HT-29 (cell line): ENCODE results near the gene PASK. TPM values are rescaled to one million over a fixed set of nuclear protein-coding genes. Genes with fewer than 3 reads are reported as not detected.
"Not testable (repeated sequence)": the region's sequence is repeated elsewhere in the genome, so short reads cannot be mapped to it uniquely, and the experiment has no call there.

Source experiments
- DNase-seq: peaks from one replicate; pipeline ENCODE4 v3.0.0-alpha.2; 2015; ENCODE audit warnings: low spot score
- total RNA-seq: library from RNA; depleted of rRNA; stranded (reverse); fragments of >200 nt; shearing (Covaris generic); gene quantifications from 2 replicates; pipeline ENCODE4 v1.2.3, GENCODE V29; 2014

Gene PASK
- total RNA-seq, 1 experiment from 2014 or later = 15.9 TPM

DNA sequence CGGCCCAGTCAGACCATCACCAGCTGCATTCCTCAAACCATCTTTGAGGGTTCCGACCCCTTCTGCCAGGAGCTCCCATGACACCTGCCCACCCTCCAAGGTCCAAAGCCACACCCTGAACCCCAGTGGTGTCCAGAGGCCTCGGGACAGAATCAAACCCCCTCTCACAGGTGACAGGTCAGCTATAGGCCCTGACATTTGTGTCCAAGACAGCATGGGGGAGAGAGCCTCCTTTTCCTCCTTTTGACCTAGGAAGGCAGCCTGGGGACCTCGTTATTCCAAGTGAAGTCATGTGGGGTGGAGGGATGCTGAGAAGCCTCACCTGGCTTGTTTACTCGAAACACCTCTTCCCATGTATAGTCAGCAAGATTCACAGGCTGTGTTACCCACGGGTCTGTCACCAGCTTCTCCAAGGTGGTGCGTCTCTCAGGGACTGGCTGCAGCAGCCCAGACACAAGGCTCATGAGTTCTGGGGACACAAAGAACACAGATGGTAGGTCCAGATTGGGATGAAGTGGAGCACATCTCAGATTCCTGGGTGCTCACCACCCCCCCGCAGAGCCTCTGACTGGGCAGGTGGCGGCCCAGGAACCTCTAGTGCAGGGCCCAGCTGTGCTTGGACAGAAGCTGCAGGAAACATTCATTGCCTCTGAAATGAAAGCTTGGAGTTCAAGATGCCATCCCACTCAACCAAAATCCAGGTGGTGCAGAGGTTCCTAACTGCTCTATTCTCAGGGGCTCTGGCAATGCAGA, 42.1 kb downstream of the PASK start:
- DNase-seq = no peak

DNA sequence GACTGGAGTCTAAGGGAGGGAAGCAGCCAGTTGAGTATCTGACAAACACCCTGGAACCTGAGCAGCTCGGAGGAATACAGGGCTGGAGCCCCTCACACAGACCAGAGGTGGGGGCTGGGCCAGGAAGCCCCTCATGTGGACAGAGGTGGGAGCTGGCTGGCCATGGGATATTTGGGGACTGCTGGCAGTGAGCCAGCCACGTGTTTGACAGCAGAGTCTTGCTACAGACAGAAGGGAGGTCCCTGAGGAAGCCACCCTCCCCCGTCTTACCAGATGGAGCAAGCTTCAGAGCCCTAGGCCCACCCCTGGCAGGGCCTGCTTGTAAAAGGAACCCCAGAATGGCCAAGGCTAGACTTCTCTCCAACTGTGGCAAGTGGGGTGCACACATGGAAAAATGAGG, 43.6 kb downstream of the PASK start:
- no peak for DNase-seq

DNA sequence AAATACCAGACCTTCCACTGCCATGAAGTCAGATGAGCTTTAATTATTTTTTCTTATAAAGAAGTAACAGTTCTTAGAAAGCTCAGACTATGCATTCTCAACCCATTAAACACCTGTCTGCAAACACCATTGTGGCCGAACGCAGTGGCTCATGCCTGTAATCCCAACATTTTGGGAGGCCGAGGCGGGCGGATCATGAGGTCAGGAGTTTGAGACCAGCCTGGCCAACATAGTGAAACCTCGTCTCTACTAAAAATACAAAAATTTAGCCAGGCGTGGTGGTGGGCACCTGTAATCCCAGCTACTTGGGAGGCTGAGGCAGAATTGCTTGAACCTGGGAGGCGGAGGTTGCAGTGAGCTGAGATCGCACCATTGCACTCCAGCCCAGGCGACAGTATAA, 44.7 kb downstream of the PASK start:
- not testable (repeated sequence) for DNase-seq

DNA sequence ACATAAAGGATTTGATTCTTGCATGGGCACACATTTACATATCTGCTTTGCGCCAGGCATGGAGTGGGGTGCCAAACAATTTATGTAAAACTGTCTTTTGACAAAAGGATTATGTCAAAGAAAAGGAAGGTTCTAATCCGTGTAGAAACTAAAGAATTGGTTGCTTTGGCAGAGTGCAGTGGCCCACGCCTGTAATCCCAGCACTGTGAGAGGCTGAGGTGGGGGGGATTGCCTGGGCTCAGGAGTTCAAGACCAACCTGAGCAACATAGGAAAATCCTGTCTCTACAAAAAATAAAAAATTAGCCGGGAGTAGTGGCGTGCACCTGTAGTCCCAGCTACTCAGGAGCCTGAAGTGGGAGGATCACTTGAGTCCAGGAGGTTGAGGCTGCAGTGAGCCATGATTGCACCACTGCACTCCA, 46.1 kb downstream of the PASK start:
- DNase-seq = no peak

DNA sequence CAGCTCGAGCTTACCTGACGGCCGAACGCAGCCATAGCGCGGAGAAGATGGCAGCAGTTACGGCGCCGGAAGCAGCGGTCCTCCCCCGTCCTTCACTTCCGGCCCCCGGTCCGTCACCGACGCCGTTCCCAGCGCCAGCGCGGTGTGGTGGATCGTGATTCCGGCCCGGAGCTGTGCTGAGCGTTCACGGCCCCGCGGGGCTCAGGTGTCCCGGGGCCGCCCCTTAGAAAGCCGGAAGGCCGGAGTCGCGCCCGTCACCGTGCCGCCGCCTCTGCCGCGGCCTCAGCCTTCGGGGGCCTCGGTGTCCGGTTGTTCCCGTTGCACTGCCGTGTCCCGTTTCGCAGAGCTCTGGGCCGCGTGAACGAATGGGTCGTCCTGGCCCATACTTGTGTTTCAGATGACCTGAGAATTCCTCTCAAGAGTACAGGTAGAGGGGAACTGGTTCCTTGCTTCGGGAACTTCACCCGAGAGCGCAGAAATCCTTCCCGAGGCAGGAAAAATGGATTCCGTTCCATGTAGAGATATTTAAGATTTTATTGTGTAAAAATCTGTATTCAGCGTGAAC, 47.0 kb downstream of the PASK start, which contains the start of gene MTERF4:
MTERF4 (minus strand) TSS at position 49 of the 565 bp plus-strand sequence; CDS start at position 35, 14 bp downstream.
- peak; percentile 92 for DNase-seq

DNA sequence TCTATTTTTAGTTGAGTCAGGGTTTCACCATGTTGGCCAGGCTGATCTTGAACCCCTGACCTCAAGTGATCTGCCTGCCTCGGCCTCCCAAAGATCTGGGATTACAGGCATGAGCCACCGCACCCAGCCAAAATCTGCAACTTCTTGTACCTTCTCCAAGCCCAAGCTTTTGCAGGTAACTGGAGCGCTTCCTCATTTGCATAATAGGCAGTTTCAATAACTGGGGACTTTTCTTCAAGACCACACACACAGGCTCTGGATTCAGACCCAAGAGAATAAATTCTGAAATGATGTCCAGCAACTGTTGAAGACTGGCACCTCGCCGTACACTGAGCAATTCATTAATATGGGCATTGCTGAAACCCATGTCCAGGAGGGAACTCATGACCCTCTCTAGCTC, 50.0 kb downstream of the PASK start:
- DNase-seq = no peak

DNA sequence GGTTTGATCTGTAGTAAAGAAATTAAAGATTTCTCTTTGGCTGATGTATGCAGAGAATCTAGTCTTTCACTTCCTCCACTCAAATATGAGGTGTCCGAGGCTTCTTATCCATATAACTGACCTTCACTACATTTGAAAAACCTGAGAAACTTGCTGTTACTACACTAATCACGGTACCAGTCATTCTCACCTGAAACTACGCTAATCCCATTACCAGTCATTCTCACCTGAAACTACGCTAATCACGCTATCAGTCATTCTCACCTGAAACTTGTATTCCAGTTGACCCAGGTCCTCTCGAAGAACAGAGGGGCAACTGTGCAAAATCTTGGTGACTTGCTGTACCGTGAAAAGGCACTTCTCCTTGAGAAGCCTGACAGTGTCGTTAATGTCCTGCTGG, 52.3 kb downstream of the PASK start:
- DNase-seq = no peak

DNA sequence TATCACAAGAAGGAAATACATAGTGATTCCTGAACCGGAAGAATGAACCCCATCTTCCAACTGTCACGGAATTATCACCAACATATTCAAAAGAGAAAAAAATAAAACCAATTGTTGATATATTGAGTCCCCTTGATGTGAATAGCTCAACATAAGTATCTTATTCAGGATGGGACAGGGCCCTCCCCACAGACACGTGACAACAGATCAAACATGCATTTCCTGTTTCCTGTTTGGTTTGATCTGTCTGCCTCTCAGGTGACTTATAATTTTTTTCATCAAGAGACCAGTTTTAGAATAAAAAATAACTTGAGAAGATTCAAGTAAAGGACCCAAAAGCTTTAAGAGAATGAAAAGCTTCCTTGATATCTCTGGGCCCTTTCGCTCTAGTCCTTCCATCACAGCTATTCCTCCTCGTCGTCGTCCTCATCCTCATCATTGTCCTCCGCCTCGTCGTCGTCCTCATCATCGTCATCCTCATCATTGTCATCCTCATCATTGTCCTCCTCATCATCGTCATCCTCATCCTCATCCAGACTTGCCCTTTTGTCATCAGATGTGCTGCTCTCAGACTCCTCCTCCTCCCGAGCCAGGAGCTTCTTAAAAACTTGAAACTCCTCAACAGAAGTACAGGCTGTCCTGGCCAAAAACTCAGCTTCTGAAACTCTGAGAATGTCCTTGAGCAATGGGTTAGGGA, 53.5 kb downstream of the PASK start:
- no peak for DNase-seq

DNA sequence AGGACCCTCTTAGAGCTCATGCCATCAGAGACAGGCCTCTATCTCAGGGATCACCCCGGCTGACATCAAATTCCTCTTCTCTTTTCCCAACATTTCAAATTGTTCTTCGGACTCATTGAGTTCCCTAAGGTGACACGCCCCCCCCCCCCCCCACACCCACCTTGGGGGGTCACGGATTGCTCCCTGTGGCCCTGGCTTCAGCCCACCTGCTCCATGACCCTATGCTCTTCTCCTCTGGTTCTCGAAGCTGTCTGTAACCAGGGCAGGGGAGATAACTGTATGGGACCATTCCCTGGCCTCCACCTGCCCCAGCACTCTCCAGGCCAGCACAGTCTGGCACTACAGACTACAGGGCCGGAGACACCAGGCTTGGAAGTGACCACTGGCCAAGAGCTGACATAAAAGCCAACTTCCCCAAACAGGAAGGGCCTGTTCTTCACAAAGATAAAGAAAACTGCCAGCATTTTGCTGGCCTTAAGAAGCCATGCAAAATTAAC, 54.3 kb downstream of the PASK start:
- no peak for DNase-seq

DNA sequence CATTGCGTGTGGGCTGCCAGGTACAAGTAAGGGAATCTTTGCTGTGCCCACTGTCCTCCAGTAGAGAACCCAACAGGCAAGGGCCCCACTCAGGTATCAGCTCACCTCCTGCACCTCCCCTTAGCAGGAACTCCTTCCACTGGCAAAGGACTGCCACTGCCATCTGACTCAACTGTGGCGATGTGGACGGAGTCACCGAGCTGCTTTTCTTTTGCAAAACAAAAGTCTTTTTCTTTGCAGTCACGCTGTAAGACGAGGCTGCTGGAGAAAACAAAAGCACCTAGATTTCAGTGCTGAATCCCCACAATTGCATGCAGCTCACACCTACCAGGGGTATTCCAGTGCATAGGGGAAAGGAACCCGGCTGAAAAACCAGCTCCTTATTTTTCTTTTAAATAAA, 55.1 kb downstream of the PASK start:
- DNase-seq = no peak

DNA sequence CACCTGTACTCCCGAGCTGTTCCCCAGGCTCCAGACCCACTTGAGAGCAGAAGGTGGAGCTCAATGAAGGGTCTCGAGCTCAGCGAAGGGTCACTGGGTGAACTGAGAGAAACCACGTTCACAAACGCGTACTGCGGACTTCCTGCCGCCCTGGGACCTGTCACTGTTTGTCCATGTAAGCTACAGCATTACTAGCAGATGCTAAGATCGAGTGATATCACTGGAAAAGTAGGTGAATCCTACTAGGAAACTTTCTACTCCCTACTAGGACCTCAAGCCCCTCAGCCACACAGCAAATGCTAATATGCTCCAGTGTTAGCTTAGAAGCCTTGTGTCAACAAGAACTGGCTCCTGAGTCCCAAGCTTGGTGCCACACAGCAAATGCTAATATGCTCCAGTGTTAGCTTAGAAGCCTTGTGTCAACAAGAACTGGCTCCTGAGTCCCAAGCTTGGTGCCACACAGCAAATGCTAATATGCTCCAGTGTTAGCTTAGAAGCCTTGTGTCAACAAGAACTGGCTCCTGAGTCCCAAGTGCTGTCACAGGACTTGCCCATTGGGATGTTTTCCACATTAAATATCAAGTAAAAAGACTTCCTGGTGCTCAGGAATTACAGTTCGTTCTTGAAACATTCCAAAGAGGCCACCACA, 56.0 kb downstream of the PASK start:
- not testable (repeated sequence) for DNase-seq

DNA sequence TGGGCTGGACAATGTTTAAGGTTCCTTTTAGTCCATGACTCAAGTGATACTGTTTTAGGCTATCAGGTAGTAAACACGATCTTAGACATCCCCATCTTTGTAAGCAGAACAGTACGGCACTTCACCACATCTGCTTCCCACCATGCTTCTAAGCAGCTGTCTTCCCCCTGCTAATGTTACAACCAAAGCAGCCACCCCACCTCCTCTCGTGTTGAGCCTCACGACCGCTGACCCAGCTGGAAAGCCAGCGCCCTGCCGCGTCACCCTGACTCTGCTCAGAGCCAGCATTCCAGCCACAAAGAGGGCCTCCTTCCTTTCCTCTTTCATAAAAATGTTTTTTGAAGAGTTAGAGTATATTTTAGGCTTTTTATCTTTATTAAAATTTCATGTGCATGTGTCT, 56.6 kb downstream of the PASK start:
- DNase-seq = no peak

DNA sequence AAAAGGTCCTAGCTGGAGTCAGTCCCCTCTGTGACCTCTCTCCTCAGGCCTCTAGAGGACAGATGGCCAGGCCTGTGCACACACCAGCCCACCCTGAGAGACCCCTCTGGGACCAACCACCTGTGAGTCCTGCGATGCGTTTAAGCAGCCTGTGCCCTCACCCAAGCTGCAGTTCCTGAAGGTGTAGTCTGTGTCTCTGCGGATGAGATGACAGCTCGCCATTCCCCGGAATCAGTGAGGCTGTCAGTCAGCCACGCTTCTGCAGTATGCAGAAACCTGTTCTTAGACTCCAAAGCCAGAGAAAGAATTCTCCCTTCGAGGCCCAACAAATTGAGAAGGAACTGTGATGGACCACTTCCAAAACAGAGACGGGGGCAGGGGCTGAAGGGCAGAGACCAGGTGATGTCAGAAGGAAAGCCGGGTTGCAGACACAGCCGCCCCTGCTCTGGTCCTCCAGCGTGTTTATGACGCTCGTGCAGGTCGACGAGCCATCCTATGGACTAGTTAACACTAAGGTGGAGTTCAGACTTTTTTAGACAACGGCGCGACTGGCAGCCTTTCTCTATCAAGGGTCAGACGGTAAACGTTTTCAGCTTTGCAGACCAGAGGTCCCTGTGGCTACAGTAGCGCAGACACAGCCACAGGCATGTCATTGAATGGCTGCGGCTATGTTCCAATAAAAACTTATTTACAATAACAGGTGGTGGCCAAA, 57.4 kb downstream of the PASK start:
- no peak for DNase-seq

DNA sequence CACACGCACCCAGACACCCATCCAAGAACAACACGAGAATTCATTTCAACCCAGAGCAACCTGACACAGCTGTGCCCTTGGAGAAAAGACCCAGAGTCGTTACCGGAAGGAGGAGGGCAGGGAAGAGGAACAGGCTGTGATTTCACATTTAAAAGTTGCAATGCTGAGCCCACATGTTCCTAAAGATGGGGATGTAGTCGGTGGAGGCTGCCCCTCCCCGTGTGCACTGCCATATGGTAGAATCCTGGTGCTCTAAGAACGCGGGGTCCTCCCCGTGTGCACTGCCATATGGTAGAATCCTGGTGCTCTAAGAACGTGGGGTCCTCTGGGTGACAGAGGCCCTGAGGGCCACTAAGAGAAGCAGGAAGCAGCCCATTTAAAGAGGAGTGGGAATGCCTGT, 58.1 kb downstream of the PASK start:
- DNase-seq = no peak

DNA sequence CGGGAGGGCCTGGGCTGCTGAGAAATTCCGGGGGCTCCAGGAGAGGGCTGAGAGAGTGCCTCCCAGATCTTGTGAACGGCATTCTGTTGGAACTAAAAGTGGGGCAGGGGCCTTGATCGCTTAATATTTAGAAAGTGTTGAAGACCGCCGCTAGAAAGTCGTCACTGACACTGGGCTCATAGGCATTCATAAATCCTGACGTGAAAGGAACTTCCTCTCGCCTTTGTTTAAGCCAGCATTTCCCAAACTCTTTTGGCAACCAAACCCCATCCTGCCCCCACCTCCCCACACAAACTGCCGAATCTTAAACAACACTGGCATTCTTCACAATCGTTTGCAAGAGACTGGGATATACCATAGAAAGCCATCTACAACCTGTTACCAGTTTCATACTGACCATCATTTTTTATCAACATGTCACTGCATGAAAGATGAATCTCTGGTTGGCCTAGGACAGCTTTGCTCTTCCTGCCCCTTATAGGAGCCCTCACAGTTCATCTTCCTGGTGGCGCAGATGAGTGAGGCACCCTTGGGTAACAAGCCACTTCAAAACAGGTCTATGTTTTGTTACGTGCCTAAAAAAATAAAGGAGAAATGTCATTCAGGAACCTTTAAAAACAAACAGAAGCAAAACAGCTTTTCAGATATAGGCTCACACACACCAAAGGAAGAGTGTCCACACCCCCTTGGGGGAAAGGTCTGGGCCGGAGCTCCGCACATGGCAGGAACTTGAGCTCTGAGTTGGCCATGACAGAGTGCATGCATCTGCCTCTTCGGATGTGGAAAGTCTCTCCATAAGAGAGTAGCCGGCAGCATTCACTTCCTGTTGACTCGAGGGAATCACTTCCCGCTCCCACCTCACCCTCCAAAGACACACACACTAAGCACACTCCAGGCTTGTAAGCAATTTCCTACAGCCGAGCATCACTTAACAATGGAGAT, 60.2 kb downstream of the PASK start:
- DNase-seq = no peak

DNA sequence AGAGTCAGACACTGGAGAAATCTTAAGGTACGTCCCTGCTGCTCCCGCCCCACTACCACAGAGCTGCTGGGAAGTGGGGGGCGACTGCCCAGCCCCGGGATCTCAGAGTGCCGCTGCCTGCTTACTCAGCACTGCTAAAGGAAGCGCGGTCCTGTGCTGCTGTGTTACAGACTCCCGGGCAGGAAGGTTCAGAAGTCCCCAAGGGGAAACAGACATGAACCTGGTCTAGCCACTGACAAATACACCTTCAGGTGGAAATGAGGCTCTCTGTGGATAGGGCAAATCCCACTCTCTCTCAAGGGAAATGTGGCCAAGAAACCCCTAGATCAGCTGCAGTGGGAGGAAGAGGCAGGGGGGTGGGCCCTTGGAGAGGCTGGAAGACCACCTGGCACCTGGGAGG, 60.9 kb downstream of the PASK start:
- DNase-seq = no peak

DNA sequence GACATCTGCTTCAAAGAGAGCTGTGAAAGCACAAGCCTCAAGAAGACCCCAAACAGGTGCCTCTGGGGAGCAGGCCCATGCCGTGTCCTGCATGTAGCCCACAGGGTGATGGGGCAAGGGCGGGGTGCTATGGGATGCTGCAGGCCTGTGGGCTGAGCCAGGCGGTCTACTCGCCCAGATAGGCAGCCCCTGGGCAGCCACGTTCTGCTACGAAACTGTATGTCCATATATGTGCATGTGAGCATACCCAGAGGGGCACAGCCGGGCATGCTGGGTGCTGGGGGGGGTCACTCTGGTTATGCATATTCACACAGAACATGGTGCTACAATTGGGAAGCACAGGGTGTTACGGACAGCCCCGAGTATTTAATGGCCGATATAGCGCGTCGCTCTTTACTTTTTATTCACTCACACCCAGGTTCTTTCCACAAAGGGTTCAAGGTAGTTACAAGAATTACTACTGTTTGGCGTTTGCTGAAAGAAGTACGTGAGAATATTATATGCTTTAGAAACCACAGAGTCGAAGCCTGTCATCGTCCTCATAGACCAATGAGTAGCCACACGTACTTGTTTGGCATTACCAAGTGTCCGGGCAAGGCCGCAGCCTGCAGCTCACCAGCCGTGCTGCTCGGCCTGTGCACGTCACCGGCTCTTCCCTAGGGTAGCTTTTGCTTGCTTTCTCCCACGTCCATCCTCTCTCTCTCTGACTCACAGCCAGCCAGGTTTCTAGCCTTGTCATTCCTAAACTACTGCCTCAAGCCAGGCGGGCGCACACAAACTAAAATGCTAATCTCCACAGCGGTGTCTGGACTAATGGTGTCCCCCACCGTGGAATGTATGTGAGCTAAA, 61.6 kb downstream of the PASK start:
- DNase-seq = no peak

DNA sequence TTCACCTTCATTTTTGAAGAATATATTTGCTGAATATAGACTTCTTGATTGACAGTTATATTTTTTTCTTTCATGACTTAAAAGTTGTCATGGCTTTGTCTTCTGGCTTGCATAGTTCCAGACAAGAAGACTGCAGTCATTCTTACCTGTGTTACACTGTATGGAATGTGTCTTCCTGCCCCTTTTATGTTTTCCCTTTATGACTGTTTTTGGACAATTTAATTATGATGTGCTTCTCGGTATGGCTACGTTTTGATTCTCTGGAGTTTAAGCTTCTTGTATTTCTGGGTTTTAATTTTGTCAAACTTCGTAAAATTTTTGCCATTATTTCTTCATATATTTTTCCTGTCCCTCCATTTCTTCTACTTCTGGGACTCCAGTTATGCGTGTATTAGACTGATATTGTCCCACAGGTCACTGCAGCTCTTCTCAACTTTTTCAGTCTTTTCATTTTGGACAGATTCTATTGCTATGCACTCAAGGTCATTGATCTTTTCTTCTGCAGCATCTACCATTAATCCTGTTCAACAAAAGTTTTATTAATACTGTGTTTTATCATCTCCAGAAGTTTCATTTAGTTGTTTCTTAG, 64.3 kb downstream of the PASK start:
- DNase-seq = no peak

DNA sequence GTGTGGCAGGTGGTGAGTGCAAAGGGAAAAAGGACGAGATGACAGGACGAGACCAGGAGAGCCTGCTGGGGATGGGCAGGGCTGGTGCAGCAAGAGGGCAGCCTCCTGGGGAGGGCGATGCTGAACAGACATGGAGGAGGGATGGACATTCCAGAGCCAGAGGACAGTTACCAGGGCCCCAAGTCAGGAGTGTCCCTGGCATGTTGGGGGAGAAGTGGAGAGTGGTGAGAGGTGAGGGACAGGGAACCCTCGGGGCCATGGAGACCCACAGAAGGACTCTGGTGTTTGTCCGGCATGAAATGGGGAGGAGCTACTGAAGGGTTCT, 66.2 kb downstream of the PASK start:
- no peak for DNase-seq
